Measurements from ENCODE around the gene ST3GAL4.
"Not testable (repeated sequence)": the region's sequence is repeated elsewhere in the genome, so short reads cannot be mapped to it uniquely, and the experiment has no call there.

DNA sequence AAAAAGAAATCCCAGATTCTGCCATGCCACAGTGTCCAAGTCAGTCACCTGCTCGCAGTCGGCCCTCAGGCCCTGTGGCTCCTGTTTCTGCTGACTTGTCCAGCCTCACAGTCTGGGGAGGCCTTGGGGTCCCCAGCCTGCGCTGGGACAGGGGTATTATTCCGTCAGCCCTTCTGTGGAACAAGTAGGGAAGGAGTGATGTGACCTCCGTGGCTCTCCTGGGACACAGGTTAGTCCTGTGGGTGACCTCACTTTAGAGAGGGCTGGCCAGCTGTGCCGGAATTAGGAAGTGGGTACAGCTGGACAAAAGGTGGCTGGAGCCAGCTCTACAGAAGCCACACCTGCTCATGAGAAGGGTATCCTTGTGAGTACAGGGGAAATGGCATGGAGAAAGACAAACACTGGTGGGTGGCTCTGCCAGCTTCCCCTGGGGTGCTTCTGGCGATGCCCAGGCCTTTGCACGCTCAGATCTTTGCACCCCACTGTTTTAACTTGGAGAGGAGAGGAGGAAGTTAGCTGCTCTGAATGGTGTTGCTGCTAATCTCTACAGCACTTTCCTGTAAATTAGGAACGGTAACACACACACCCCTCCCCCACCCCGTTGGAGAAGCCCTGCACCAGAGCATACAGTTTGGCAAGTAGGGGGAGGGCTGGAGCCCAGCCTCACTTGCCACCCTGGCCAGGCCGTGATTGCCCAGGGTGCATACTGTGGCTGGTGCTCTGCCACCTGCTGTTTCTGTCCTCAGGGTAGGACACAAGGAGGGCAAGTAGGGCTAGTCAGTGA, 13.0 kb downstream of the ST3GAL4 start:
- TF ChIP-seq, protein P1, sequence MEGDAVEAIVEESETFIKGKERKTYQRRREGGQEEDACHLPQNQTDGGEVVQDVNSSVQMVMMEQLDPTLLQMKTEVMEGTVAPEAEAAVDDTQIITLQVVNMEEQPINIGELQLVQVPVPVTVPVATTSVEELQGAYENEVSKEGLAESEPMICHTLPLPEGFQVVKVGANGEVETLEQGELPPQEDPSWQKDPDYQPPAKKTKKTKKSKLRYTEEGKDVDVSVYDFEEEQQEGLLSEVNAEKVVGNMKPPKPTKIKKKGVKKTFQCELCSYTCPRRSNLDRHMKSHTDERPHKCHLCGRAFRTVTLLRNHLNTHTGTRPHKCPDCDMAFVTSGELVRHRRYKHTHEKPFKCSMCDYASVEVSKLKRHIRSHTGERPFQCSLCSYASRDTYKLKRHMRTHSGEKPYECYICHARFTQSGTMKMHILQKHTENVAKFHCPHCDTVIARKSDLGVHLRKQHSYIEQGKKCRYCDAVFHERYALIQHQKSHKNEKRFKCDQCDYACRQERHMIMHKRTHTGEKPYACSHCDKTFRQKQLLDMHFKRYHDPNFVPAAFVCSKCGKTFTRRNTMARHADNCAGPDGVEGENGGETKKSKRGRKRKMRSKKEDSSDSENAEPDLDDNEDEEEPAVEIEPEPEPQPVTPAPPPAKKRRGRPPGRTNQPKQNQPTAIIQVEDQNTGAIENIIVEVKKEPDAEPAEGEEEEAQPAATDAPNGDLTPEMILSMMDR (IDR thresholded peaks at IDR 0.05): not testable (repeated sequence)
- TF ChIP-seq POLR2A (IDR thresholded peaks at IDR 0.05; ENCODE audit: low read depth); POLR2AphosphoS5 (IDR thresholded peaks at IDR 0.05): not testable (repeated sequence)
